ENCODE data around the gene DOC2B.

Gene DOC2B

DNA sequence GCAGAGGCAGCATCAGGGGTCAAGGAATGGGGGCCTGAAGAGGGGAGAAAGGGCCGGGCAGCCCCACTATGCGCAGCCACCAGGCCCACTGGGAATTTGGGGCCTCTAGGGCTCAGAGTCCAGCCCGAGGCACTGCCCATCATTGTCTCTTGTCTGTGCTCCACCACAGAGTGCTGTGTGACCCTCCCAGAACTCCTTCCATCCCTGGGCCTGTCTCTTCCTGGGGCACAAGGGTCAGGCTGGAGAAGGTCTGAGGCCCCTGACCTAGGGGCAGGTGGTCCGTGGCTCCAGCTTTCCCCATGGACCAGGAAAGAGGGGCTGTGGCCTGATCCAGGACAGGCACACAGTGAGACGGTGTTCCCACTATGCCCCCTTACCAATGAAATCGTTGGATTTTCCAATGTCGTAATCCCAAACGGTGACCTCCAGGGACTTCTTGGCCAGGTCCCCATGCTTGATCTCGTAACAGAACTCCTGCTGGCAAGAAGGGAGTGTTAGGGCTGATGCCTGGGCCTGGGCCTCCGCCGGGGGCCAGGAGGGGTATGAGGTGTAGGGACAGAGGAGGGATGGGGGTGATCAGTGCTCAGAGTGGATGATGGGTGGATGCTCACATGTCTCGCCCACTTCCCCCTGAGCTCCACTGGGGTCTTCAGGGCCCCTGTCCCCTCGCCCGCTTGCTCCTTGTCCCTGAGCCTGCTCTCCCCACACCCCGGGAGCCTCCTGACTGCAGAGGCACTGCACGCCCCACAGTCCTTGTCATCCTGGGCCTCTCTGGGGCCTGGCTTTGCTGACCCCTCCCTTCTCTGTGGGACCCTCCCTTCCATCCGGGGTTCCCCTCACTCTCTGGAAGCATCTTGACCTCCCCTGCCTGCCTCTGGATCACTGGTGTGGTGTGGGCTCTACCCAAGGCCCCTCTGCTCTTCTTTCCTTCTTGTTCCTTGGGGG, 33.4 kb downstream of the DOC2B start:
- H3K4me2 ChIP-seq (ENCODE audit: low read length), result no peak overlapping the region
- no peak overlapping the region for H3K14ac ChIP-seq (ENCODE audit: low read length)
- no peaks in the 10 kb centered on the region for H3K36me3 ChIP-seq (ENCODE audit: control insufficient read depth in 1 of 2, insufficient read depth in 2 of 2, low read length in 2 of 2)
- no peak overlapping the region for H4K12ac ChIP-seq (ENCODE audit: low read depth, low read length)
- peaks cover 1% of the 10 kb centered on the region for H3K9me3 ChIP-seq (ENCODE audit: insufficient read depth, low read depth, low read length)
- H3K18ac ChIP-seq (ENCODE audit: low read length), result no peak overlapping the region
- no peak overlapping the region for H3K9ac ChIP-seq (ENCODE audit: low read length)
- no peak overlapping the region for H3K27ac ChIP-seq (ENCODE audit: low read depth, low read length)
- H4K91ac ChIP-seq (ENCODE audit: low read depth, low read length), result no peak overlapping the region
- H2BK120ac ChIP-seq (ENCODE audit: insufficient read depth, low read length, poor library complexity), result no peak overlapping the region
- no peak for DNase-seq
- H3K4me1 ChIP-seq (ENCODE audit: control insufficient read depth in 1 of 2, insufficient read depth in 2 of 2, low read length in 2 of 2), result no peaks in the 10 kb centered on the region
- no peak overlapping the region for H4K8ac ChIP-seq (ENCODE audit: low read depth, low read length)
- no peak overlapping the region for H2AK5ac ChIP-seq (ENCODE audit: low read length)
- no peak overlapping the region for H3K4ac ChIP-seq (ENCODE audit: low read depth, low read length)
- no CpG with 5 or more reads among the region's 17 CpGs for WGBS (ENCODE audit: extremely low coverage, insufficient coverage, insufficient read length)
- H3K4me3 ChIP-seq (ENCODE audit: low read depth, low read length), result no peak overlapping the region
- no peak overlapping the region for H2BK12ac ChIP-seq (ENCODE audit: low read length)
- no peak overlapping the region for H2AFZ ChIP-seq (ENCODE audit: insufficient read depth, low read length, poor library complexity)
- H2BK5ac ChIP-seq (ENCODE audit: low read depth, low read length, poor library complexity), result no peak overlapping the region
- no peaks in the 10 kb centered on the region for H3K27me3 ChIP-seq (ENCODE audit: insufficient read depth, low read length)
- no peak overlapping the region for H3K23ac ChIP-seq (ENCODE audit: low read length)
- H3K79me2 ChIP-seq (ENCODE audit: control insufficient read depth, insufficient read depth, low read length, poor library complexity), result no peaks in the 10 kb centered on the region
- no peaks in the 10 kb centered on the region for H3K79me1 ChIP-seq (ENCODE audit: low read length)

DNA sequence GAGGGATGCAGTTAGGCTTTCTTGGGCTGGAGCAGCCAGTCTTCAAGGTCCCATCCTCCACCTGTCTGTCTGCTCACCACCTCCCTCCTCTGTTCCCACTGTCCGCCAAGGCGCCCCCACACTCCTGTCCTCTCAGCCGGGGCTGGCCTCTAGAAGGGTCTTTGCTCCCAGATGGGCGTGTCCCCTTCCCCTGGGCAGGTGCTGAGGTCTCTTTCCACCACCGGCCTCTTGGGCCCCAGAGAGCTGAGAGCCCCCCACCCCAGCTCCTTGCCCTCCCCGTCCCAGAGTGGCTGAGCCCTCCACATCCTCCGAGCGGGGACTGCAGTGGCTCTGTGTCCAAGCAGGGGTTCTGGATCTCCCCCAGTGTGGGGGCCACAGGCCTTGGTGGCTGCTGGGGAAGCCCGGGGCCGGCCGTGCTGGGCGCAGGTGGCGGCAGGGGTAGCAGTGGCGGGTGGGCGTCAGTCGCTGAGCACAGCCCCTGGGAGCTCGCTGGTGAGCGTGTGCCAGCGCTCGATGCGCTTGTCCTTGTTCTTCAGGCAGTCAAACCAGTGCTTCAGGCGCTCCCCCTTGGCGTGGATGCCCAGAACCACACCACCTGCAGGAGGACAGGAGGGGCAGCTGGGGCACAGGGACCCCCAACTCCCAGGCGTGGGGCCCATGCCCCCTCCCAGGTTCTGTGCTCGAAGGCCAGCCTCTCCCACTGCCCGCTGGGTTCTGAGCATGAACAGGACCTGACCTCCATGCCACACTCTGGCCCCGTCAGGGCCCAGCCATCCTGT, 34.3 kb downstream of the DOC2B start:
- no peaks in the 10 kb centered on the region for H3K79me2 ChIP-seq (ENCODE audit: control insufficient read depth, insufficient read depth, low read length, poor library complexity)
- no peaks in the 10 kb centered on the region for H3K4me1 ChIP-seq (ENCODE audit: control insufficient read depth in 1 of 2, insufficient read depth in 2 of 2, low read length in 2 of 2)
- H2BK120ac ChIP-seq (ENCODE audit: insufficient read depth, low read length, poor library complexity), result no peak overlapping the region
- no CpG with 5 or more reads among the region's 27 CpGs for WGBS (ENCODE audit: extremely low coverage, insufficient coverage, insufficient read length)
- peaks cover 1% of the 10 kb centered on the region for H3K9me3 ChIP-seq (ENCODE audit: insufficient read depth, low read depth, low read length)
- no peak overlapping the region for H2AFZ ChIP-seq (ENCODE audit: insufficient read depth, low read length, poor library complexity)
- H2AK5ac ChIP-seq (ENCODE audit: low read length), result no peak overlapping the region
- no peak overlapping the region for H2BK12ac ChIP-seq (ENCODE audit: low read length)
- no peak overlapping the region for H3K4me3 ChIP-seq (ENCODE audit: low read depth, low read length)
- no peak overlapping the region for H3K18ac ChIP-seq (ENCODE audit: low read length)
- no peak overlapping the region for H3K4ac ChIP-seq (ENCODE audit: low read depth, low read length)
- H4K12ac ChIP-seq (ENCODE audit: low read depth, low read length), result no peak overlapping the region
- no peak overlapping the region for H3K4me2 ChIP-seq (ENCODE audit: low read length)
- H4K91ac ChIP-seq (ENCODE audit: low read depth, low read length), result no peak overlapping the region
- H3K27ac ChIP-seq (ENCODE audit: low read depth, low read length), result no peak overlapping the region
- no peaks in the 10 kb centered on the region for H3K79me1 ChIP-seq (ENCODE audit: low read length)
- H4K8ac ChIP-seq (ENCODE audit: low read depth, low read length), result no peak overlapping the region
- H2BK5ac ChIP-seq (ENCODE audit: low read depth, low read length, poor library complexity), result no peak overlapping the region
- no peak overlapping the region for H3K9ac ChIP-seq (ENCODE audit: low read length)
- no peaks in the 10 kb centered on the region for H3K27me3 ChIP-seq (ENCODE audit: insufficient read depth, low read length)
- no peaks in the 10 kb centered on the region for H3K36me3 ChIP-seq (ENCODE audit: control insufficient read depth in 1 of 2, insufficient read depth in 2 of 2, low read length in 2 of 2)
- H3K23ac ChIP-seq (ENCODE audit: low read length), result no peak overlapping the region
- no peak for DNase-seq
- H3K14ac ChIP-seq (ENCODE audit: low read length), result no peak overlapping the region

DNA sequence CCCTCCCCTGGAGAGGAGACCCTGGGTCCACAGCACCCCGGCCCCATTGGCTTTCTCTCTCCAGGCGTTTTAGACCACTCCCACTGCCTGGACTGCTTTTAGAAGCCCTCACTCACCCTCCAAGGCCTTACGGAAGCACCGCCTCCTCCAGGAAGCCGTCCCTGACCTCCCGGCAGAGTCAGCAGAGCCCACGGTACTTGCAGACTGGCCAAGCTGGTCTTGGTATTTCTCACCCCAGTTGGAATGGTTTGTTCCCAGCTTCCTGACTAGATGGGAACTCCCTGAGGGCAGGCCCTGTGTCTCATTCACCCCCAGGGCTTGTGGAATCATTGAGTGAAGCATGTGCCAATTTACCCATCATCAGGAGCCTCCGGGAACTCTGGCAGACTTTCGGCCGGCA, 34.9 kb downstream of the DOC2B start:
- Histone ChIP-seq H3K4me2 (ENCODE audit: low read length) (no peak overlapping the region), H3K23ac (ENCODE audit: low read length) (no peak overlapping the region), H3K79me1 (ENCODE audit: low read length) (no peaks in the 10 kb centered on the region), H2BK120ac (ENCODE audit: insufficient read depth, low read length, poor library complexity) (no peak overlapping the region), H4K91ac (ENCODE audit: low read depth, low read length) (no peak overlapping the region), H3K36me3 (ENCODE audit: control insufficient read depth in 1 of 2, insufficient read depth in 2 of 2, low read length in 2 of 2) (no peaks in the 10 kb centered on the region), H3K4ac (ENCODE audit: low read depth, low read length) (no peak overlapping the region), H2AK5ac (ENCODE audit: low read length) (no peak overlapping the region), H3K4me3 (ENCODE audit: low read depth, low read length) (no peak overlapping the region), H2BK5ac (ENCODE audit: low read depth, low read length, poor library complexity) (no peak overlapping the region), H2BK12ac (ENCODE audit: low read length) (no peak overlapping the region), H3K27ac (ENCODE audit: low read depth, low read length) (no peak overlapping the region), H3K9me3 (ENCODE audit: insufficient read depth, low read depth, low read length) (peaks cover 1% of the 10 kb centered on the region), H3K4me1 (ENCODE audit: control insufficient read depth in 1 of 2, insufficient read depth in 2 of 2, low read length in 2 of 2) (no peaks in the 10 kb centered on the region), H3K14ac (ENCODE audit: low read length) (no peak overlapping the region), H3K27me3 (ENCODE audit: insufficient read depth, low read length) (no peaks in the 10 kb centered on the region), H3K18ac (ENCODE audit: low read length) (no peak overlapping the region), H4K8ac (ENCODE audit: low read depth, low read length) (no peak overlapping the region), H3K79me2 (ENCODE audit: control insufficient read depth, insufficient read depth, low read length, poor library complexity) (no peaks in the 10 kb centered on the region), H2AFZ (ENCODE audit: insufficient read depth, low read length, poor library complexity) (no peak overlapping the region), H4K12ac (ENCODE audit: low read depth, low read length) (no peak overlapping the region), H3K9ac (ENCODE audit: low read length) (no peak overlapping the region)
- no peak for DNase-seq
- no CpG with 5 or more reads among the region's 10 CpGs for WGBS (ENCODE audit: extremely low coverage, insufficient coverage, insufficient read length)

DNA sequence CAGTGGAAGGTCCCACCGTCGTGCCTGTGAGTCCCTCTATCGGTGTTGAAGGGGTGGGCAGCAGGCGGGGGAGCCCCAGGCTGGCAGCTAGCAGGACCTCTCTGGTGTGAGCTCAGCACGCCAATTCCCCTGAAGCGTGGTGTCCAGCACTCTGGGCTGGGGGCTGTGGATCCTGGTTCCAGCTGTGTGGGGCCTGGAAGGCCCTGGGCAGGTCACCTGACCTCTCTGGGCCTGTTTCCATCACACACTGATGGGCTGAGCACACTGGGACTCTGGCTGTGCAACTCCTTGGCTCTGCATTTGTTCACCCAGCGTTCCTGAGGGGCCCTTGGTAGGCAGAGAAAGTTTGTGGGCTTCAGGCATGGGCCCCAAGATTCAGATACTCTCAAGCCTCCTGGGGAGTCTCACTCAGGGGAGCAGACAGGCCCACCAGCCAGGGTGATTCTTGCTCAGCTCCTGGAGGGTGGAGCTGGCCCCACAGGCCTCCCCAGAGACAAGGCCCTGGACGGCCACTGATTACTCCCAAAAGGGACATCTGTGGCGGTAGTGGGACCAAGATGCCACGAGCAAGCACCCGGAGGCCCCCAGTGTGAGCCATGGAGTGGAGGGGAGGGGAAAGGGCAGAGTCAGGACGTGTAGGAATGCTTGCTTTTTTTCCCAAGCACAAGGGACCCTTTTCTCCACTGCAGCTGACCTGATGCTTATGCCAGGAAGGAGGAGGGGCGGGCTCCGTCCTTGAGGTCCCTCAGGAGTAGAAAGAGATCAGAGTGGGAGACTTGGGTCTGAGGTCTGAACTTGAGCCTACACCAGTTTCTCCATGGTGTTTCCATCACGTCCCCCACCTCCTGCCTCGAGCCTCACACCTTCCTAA, 35.5 kb downstream of the DOC2B start:
- no peak overlapping the region for H3K9ac ChIP-seq (ENCODE audit: low read length)
- peaks cover 1% of the 10 kb centered on the region for H3K9me3 ChIP-seq (ENCODE audit: insufficient read depth, low read depth, low read length)
- H3K27ac ChIP-seq (ENCODE audit: low read depth, low read length), result no peak overlapping the region
- H3K14ac ChIP-seq (ENCODE audit: low read length), result no peak overlapping the region
- no peak overlapping the region for H3K4me2 ChIP-seq (ENCODE audit: low read length)
- no peak overlapping the region for H2BK12ac ChIP-seq (ENCODE audit: low read length)
- no peaks in the 10 kb centered on the region for H3K27me3 ChIP-seq (ENCODE audit: insufficient read depth, low read length)
- H4K91ac ChIP-seq (ENCODE audit: low read depth, low read length), result no peak overlapping the region
- H3K79me1 ChIP-seq (ENCODE audit: low read length), result no peaks in the 10 kb centered on the region
- no peak overlapping the region for H4K12ac ChIP-seq (ENCODE audit: low read depth, low read length)
- H3K4me3 ChIP-seq (ENCODE audit: low read depth, low read length), result no peak overlapping the region
- no peaks in the 10 kb centered on the region for H3K4me1 ChIP-seq (ENCODE audit: control insufficient read depth in 1 of 2, insufficient read depth in 2 of 2, low read length in 2 of 2)
- no peak overlapping the region for H2BK120ac ChIP-seq (ENCODE audit: insufficient read depth, low read length, poor library complexity)
- DNase-seq, result no peak
- WGBS (ENCODE audit: extremely low coverage, insufficient coverage, insufficient read length), result no CpG with 5 or more reads among the region's 16 CpGs
- no peak overlapping the region for H3K23ac ChIP-seq (ENCODE audit: low read length)
- no peak overlapping the region for H3K18ac ChIP-seq (ENCODE audit: low read length)
- no peaks in the 10 kb centered on the region for H3K36me3 ChIP-seq (ENCODE audit: control insufficient read depth in 1 of 2, insufficient read depth in 2 of 2, low read length in 2 of 2)
- H3K4ac ChIP-seq (ENCODE audit: low read depth, low read length), result no peak overlapping the region
- no peak overlapping the region for H2AFZ ChIP-seq (ENCODE audit: insufficient read depth, low read length, poor library complexity)
- no peak overlapping the region for H4K8ac ChIP-seq (ENCODE audit: low read depth, low read length)
- no peaks in the 10 kb centered on the region for H3K79me2 ChIP-seq (ENCODE audit: control insufficient read depth, insufficient read depth, low read length, poor library complexity)
- no peak overlapping the region for H2BK5ac ChIP-seq (ENCODE audit: low read depth, low read length, poor library complexity)
- H2AK5ac ChIP-seq (ENCODE audit: low read length), result no peak overlapping the region
